Glutamatergic neuron (in vitro differentiated cells): ENCODE results near the gene ALDH9A1. TPM values are rescaled to one million over a fixed set of nuclear protein-coding genes. Genes with fewer than 3 reads are reported as not detected.
A peak's percentile ranks its signal among the peaks of the same experiment; 100 is the strongest.
"Not testable (repeated sequence)": the region's sequence is repeated elsewhere in the genome, so short reads cannot be mapped to it uniquely, and the experiment has no call there.

Experiments used
- DNase-seq: peaks from one replicate; pipeline ENCODE4 v3.0.0; 2022
- H3K27ac Mint-ChIP-seq: one replicate; pipeline ENCODE4 v1.8.0; 2020; ENCODE audit warnings: mild to moderate bottlenecking, mixed read lengths, inconsistent platforms; ENCODE audit not compliant: unreplicated experiment
- H3K27me3 Mint-ChIP-seq: one replicate; pipeline ENCODE4 v1.8.0; 2020; ENCODE audit warnings: mild to moderate bottlenecking, moderate library complexity, mixed read lengths, inconsistent platforms; ENCODE audit not compliant: unreplicated experiment
- H3K36me3 Mint-ChIP-seq: one replicate; pipeline ENCODE4 v1.8.0; 2020; ENCODE audit warnings: mild to moderate bottlenecking, mixed read lengths, inconsistent platforms; ENCODE audit not compliant: unreplicated experiment
- H3K4me1 Mint-ChIP-seq: one replicate; pipeline ENCODE4 v1.8.0; 2020; ENCODE audit warnings: mild to moderate bottlenecking, low read depth, mixed read lengths, inconsistent platforms; ENCODE audit not compliant: unreplicated experiment
- H3K4me3 Mint-ChIP-seq: one replicate; pipeline ENCODE4 v1.8.0; 2020; ENCODE audit warnings: mild to moderate bottlenecking, mixed read lengths, inconsistent platforms; ENCODE audit not compliant: unreplicated experiment
- H3K9me3 Mint-ChIP-seq: one replicate; pipeline ENCODE4 v1.8.0; 2020; ENCODE audit warnings: mild to moderate bottlenecking, moderate library complexity, mixed read lengths, inconsistent platforms; ENCODE audit not compliant: unreplicated experiment
- total RNA-seq: library from RNA; stranded (reverse); fragmentation: NEBNext Ultra II Directional; extraction: Animal tissue kit (Norgen Biotek cat#: 25700); gene quantifications from one replicate; pipeline ENCODE4 v1.2.1, GENCODE V29; 2021; ENCODE audit not compliant: unreplicated experiment
- TF ChIP-seq, protein P1 (sequence below): fragments of 200-600 bp; sonication (generic); IDR thresholded peaks from one replicate; pipeline ENCODE4 v1.5.0; 2021; ENCODE audit not compliant: partially characterized antibody, unreplicated experiment

Gene ALDH9A1
- total RNA-seq, 1 donor from 2014 or later, result 19.8 TPM

DNA sequence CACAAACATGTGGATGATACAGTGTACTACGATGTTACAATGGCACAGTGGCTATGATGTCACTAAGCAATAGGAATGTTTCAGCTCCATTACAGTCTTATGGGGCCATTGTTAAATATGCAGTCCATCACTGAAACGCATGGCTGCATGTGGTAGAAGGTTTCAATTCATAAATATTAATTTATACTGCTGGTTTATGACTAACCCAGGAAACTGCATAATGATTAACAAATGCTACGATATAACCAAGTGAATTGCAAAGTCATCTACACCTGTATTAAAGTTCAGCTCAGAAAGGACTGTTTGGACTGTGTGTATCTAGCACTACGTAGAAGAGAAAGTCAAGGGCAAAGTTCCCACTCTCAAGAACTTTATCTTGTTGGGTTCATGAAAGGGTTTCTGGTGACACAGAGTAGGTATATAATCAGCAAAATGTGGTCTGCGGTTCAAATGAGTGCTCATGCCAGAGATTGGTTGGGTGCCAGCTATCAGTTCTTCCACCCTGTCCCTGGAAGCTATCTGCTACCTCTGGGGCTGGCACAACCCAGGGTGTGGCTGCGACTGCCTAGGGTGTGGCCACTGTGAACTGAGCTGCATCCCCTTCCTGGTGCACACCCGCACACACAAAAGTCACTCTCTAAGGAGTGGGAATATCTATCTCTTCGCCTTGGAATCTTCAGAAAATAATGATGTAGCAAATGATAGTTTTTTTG lies 52.6 kb downstream of the ALDH9A1 start:
- Mint-ChIP-seq H3K27me3 (peaks cover 2% of the 10 kb centered on the region), H3K36me3 (no peaks in the 10 kb centered on the region), H3K4me3 (no peak overlapping the region), H3K4me1 (no peaks in the 10 kb centered on the region), H3K27ac (no peak overlapping the region), H3K9me3 (no peaks in the 10 kb centered on the region)
- TF ChIP-seq, protein P1, sequence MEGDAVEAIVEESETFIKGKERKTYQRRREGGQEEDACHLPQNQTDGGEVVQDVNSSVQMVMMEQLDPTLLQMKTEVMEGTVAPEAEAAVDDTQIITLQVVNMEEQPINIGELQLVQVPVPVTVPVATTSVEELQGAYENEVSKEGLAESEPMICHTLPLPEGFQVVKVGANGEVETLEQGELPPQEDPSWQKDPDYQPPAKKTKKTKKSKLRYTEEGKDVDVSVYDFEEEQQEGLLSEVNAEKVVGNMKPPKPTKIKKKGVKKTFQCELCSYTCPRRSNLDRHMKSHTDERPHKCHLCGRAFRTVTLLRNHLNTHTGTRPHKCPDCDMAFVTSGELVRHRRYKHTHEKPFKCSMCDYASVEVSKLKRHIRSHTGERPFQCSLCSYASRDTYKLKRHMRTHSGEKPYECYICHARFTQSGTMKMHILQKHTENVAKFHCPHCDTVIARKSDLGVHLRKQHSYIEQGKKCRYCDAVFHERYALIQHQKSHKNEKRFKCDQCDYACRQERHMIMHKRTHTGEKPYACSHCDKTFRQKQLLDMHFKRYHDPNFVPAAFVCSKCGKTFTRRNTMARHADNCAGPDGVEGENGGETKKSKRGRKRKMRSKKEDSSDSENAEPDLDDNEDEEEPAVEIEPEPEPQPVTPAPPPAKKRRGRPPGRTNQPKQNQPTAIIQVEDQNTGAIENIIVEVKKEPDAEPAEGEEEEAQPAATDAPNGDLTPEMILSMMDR, result no peak
- no peak for DNase-seq

DNA sequence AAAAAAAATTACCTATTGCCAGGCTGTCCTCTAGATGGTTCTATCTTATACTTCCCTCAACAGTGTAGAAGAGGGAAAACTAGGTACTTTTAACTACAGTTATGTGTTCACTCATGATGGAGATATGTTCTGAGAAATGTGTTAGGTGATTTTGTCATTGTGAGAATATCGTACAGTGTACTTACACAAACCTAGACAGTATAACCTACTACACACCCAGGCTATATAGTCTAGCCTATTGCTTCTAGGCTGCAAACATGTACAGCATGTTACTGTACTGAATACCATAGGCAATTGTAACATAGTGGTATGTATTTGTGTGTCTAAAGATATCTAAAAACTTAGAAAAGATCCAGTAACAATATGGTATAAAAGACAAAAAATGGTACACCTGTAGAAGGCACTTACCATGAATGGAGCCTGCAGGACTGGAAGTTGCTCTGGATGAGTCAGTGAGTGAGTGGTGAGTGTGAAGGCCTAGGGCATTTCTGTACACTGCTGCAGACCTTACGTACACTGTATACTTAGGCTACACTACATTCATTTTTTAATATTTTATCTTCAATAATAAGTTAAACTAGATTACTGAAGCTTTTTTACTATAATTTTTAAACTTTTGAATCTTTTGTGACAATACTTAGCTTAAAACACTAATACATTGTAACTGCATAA lies 54.2 kb downstream of the ALDH9A1 start:
- TF ChIP-seq, protein P1, result no peak
- H3K4me1 Mint-ChIP-seq, result no peaks in the 10 kb centered on the region
- no peaks in the 10 kb centered on the region for H3K36me3 Mint-ChIP-seq
- H3K9me3 Mint-ChIP-seq, result no peaks in the 10 kb centered on the region
- peaks cover 2% of the 10 kb centered on the region for H3K27me3 Mint-ChIP-seq
- no peak overlapping the region for H3K27ac Mint-ChIP-seq
- no peak for DNase-seq
- H3K4me3 Mint-ChIP-seq, result no peak overlapping the region

DNA sequence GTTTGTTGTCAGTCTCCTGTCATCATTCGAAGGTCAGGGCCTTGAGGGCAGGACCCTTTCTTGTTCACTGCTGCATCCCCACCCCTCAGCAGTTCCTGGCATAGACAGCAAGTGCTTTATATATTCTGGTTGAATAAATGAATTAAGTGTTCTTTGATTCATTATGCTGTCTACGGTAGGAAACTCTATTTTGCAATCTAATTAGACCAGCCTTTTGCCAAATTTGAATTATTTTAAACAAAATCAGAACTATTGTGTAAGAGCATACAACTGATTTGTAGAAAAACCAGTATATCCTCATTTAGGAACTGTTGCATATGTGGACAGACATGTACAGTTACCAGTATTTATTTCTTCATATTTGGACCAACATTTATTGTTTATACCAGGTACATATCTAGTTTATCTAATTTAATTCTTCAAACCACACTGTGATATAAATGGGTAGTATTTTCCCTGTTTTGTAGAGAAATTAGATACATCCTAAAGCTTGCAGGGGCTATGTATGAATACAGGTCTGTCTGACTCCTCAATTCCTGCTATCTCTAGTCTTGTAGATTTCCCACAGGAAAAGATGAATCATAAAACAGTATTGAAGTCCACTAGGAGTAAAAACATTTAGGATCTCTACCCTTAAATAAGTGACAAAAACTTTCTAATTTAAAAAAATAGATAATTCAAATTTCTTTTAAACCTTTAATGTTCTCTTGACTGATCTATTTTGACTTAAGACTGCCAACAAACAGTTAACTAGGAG lies 57.0 kb downstream of the ALDH9A1 start:
- no peak overlapping the region for H3K4me3 Mint-ChIP-seq
- no peaks in the 10 kb centered on the region for H3K36me3 Mint-ChIP-seq
- H3K9me3 Mint-ChIP-seq, result no peaks in the 10 kb centered on the region
- TF ChIP-seq, protein P1, result no peak
- H3K27me3 Mint-ChIP-seq, result no peaks in the 10 kb centered on the region
- no peak overlapping the region for H3K27ac Mint-ChIP-seq
- no peak for DNase-seq
- H3K4me1 Mint-ChIP-seq, result no peaks in the 10 kb centered on the region

DNA sequence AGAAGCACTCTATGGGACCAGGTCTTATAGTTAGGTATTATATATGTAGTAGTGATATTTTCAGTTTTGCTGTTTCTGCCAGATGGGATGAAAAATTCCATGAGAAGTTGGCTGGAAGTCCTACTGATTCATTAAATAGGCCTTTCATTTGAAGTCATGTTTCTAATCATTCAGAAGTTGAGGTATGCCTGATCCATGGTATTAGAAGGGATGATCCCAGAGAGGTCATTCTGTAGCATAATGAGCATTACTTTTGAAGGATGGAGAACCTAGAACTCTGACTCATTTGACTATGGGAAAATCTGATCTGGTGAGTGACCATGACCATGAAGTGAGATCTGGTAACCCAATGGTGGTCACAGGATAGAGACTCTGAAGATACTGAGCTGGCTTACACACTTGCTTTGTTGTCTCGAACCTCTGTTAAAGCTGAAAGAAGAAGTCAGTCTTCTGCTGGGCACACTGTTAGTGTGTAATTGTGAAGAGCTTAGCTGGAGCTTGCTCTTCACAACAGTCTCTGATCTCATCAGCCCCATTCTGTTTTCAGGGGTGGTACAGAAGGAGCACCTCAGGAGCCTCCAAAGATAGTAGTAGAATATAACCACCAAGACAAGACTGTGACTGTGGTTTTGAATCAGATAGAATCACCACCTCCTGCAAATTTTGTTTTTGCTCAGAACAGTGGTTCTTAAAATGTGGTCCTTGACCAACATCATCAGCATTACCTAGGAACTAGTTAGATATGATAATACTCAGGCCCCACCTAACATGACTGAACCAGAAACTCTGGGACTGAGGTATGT lies 58.3 kb downstream of the ALDH9A1 start:
- Mint-ChIP-seq H3K27ac (no peak overlapping the region), H3K27me3 (no peaks in the 10 kb centered on the region), H3K4me3 (no peak overlapping the region), H3K9me3 (no peaks in the 10 kb centered on the region), H3K4me1 (no peaks in the 10 kb centered on the region), H3K36me3 (no peaks in the 10 kb centered on the region)
- no peak for DNase-seq
- TF ChIP-seq, protein P1, result no peak

DNA sequence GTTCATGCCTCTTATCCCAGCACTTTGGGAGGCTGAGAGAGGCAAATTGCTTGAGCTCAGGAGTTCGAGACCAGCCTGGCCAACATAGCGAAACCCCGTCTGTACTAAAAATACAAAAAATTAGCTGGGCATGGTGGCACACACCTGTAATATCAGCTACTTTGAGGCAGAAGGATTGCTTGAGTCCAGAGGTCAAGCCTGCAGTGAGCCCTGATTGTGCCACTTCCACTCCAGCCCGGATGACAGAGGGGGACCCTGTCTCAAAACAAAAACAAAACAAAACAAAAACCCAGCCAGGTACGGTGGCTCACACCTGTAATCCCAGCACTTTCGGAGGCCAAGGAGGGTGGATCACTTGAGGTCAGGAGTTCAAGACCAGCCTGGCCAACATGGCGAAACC lies 60.2 kb downstream of the ALDH9A1 start:
- not testable (repeated sequence) for H3K27me3 Mint-ChIP-seq, H3K36me3 Mint-ChIP-seq, H3K9me3 Mint-ChIP-seq, H3K4me1 Mint-ChIP-seq, H3K4me3 Mint-ChIP-seq, DNase-seq
- peak overlapping the region; percentile 56 for H3K27ac Mint-ChIP-seq
